HepG2 (cell line): Measurements from ENCODE around the gene NOCT. TPM values are rescaled to one million over a fixed set of nuclear protein-coding genes. Genes with fewer than 3 reads are reported as not detected.

ENCODE experiments used
- BRD4 ChIP-seq: sonication (generic); formaldehyde crosslinking; IDR thresholded peaks from 2 replicates; pipeline ENCODE4 v1.4.0; 2020; ENCODE audit warnings: missing genetic modification reagents
- CBFB ChIP-seq: sonication (generic); formaldehyde crosslinking; IDR thresholded peaks from 2 replicates; pipeline ENCODE4 v1.4.0; 2020; ENCODE audit warnings: missing genetic modification reagents
- CREBL2 ChIP-seq: sonication (generic); formaldehyde crosslinking; IDR thresholded peaks from 2 replicates; pipeline ENCODE4 v1.8.1; 2023; ENCODE audit warnings: missing genetic modification reagents, mild to moderate bottlenecking, borderline replicate concordance
- EEA1 ChIP-seq: sonication (generic); formaldehyde crosslinking; IDR thresholded peaks from 2 replicates; pipeline ENCODE4 v1.5.1; 2020; ENCODE audit warnings: mild to moderate bottlenecking, missing genetic modification reagents, borderline replicate concordance
- ELK4 ChIP-seq: sonication (generic); formaldehyde crosslinking; IDR thresholded peaks from 2 replicates; pipeline ENCODE4 v1.9.0; 2021; ENCODE audit warnings: missing genetic modification reagents, borderline replicate concordance
- IKZF5 ChIP-seq: IDR thresholded peaks from 2 replicates; pipeline ENCODE4 v1.6.1; 2018; ENCODE audit warnings: missing genetic modification reagents, mild to moderate bottlenecking, missing compliant biosample characterization
- IRF2 ChIP-seq: IDR thresholded peaks from 2 replicates; pipeline ENCODE4 v1.6.1; 2018; ENCODE audit warnings: missing genetic modification reagents, missing compliant biosample characterization
- MTERF4 ChIP-seq: sonication (generic); formaldehyde crosslinking; IDR thresholded peaks from 2 replicates; pipeline ENCODE4 v1.8.0; 2023; ENCODE audit warnings: mild to moderate bottlenecking, missing genetic modification reagents
- MYC ChIP-seq: sonication (generic); formaldehyde crosslinking; IDR thresholded peaks from 2 replicates; pipeline ENCODE4 v1.9.0; 2021; ENCODE audit warnings: missing genetic modification reagents, borderline replicate concordance
- NFATC3 ChIP-seq: sonication (generic); formaldehyde crosslinking; IDR thresholded peaks from 2 replicates; pipeline ENCODE4 v1.5.1; 2020; ENCODE audit warnings: mild to moderate bottlenecking, missing genetic modification reagents
- NR2F1 ChIP-seq, 2 experiments: fragments of 450-650 bp in 1 of 2; formaldehyde crosslinking in 1 of 2; IDR thresholded peaks; 2 replicates each; pipeline versions ENCODE4 v1.5.0 to v1.6.1; 2016 to 2020; ENCODE audit warnings: mild to moderate bottlenecking in 1 of 2, missing compliant biosample characterization in 1 of 2, missing genetic modification reagents in 1 of 2, moderate library complexity in 1 of 2
- PRMT3 ChIP-seq: sonication (generic); formaldehyde crosslinking; IDR thresholded peaks from 2 replicates; pipeline ENCODE4 v1.8.1; 2022; ENCODE audit warnings: low read depth, mild to moderate bottlenecking, moderate library complexity, missing genetic modification reagents, borderline replicate concordance
- SNAI1 ChIP-seq: sonication (generic); formaldehyde crosslinking; IDR thresholded peaks from 2 replicates; pipeline ENCODE4 v1.5.0; 2020; ENCODE audit warnings: mild to moderate bottlenecking, missing genetic modification reagents, borderline replicate concordance
- TAF15 ChIP-seq: fragments of 200-400 bp; formaldehyde crosslinking; IDR thresholded peaks from one replicate; pipeline ENCODE4 v1.6.1; 2018; ENCODE audit warnings: mild to moderate bottlenecking, low read depth, low read length; ENCODE audit not compliant: poor library complexity, severe bottlenecking
- TBX2 ChIP-seq: sonication (generic); formaldehyde crosslinking; IDR thresholded peaks from 2 replicates; pipeline ENCODE4 v1.5.0; 2020; ENCODE audit warnings: missing genetic modification reagents, mild to moderate bottlenecking, borderline replicate concordance
- ZBTB4 ChIP-seq: sonication (generic); formaldehyde crosslinking; IDR thresholded peaks from 2 replicates; pipeline ENCODE4 v1.4.0; 2020; ENCODE audit warnings: missing genetic modification reagents, mild to moderate bottlenecking, borderline replicate concordance
- ZFP1 ChIP-seq: IDR thresholded peaks from 2 replicates; pipeline ENCODE4 v1.6.1; 2016
- ZFP36L2 ChIP-seq: sonication (generic); formaldehyde crosslinking; IDR thresholded peaks from 2 replicates; pipeline ENCODE4 v1.4.0; 2020; ENCODE audit warnings: missing genetic modification reagents
- ZNF225 ChIP-seq: sonication (generic); formaldehyde crosslinking; IDR thresholded peaks from 2 replicates; pipeline ENCODE4 v1.4.0; 2020; ENCODE audit warnings: mild to moderate bottlenecking, missing genetic modification reagents
- ZNF253 ChIP-seq: sonication (generic); formaldehyde crosslinking; IDR thresholded peaks from 2 replicates; pipeline ENCODE4 v1.8.0; 2022; ENCODE audit warnings: mild to moderate bottlenecking, missing genetic modification reagents, borderline replicate concordance
- ZNF589 ChIP-seq: sonication (generic); formaldehyde crosslinking; conservative IDR thresholded peaks from 2 replicates; pipeline ENCODE4 v1.8.0; 2022; ENCODE audit warnings: mild to moderate bottlenecking, moderate library complexity, missing genetic modification reagents
- ZNF598 ChIP-seq: sonication (generic); formaldehyde crosslinking; IDR thresholded peaks from 2 replicates; pipeline ENCODE4 v1.5.1; 2020; ENCODE audit warnings: mild to moderate bottlenecking, missing genetic modification reagents, borderline replicate concordance
- polyA plus RNA-seq, 8 experiments: library from polyadenylated mRNA; depleted of rRNA in 3 of 8; stranded (reverse) in 7 of 8; unstranded in 1 of 8; fragments of >200 nt; fragmentation: Illumina TruSeq in 4 of 8; extraction: Trizol in 4 of 8; gene quantifications; 2 replicates each; pipeline versions ENCODE4 v1.2.1 to v1.2.3, GENCODE V29; 2011 to 2016; ENCODE audit warnings: low read depth in 4 of 8, missing spikeins in 1 of 8, mixed read lengths in 1 of 8; ENCODE audit not compliant: insufficient read depth in 1 of 8
- total RNA-seq, 5 experiments: library from RNA; depleted of rRNA; stranded (reverse); fragments of >200 nt; fragmentation: Illumina TruSeq; extraction: Trizol; gene quantifications; 2 replicates each; pipeline ENCODE4 v1.2.3, GENCODE V29; 2016; ENCODE audit warnings: low read depth in 1 of 5

NOCT gene
- total and polyA plus RNA-seq, 2 of the 13 experiments (the other 11 are each of a cell fraction or from before 2014, with no cell fraction given) = 3.6 to 13.1 TPM

GRCh38 chr4:139015269-139015947 lies at the start of gene NOCT (continued):
- TF ChIP-seq SNAI1 (CRISPR knock-in tag) (peak; percentile 68), BRD4 (peak; percentile 67), NR2F1 (CRISPR knock-in tag; IDR thresholded peaks at IDR 0.05) (no peak), MYC (CRISPR knock-in tag) (peak; percentile 93), CREBL2 (CRISPR knock-in tag) (no peak), MTERF4 (CRISPR knock-in tag) (no peak), ZNF589 (CRISPR knock-in tag) (peak; percentile 71; the same call in 1 of the 2 replicates), ZNF253 (CRISPR knock-in tag) (no peak), TBX2 (CRISPR knock-in tag) (peak; percentile 76; the same call in 1 of the 2 replicates), TAF15 (no peak), NFATC3 (0 out of 2 replicates have a peak, but pooled peaks have one; percentile 22), ZFP36L2 (CRISPR knock-in tag) (no peak), ZBTB4 (CRISPR knock-in tag) (peak; percentile 50; the same call in 1 of the 2 replicates), ZNF225 (peak; percentile 23; the same call in 1 of the 2 replicates), IKZF5 (CRISPR knock-in tag) (peak; percentile 79; the same call in 1 of the 2 replicates), EEA1 (CRISPR knock-in tag) (0 out of 2 replicates have a peak, but pooled peaks have one; percentile 35), IRF2 (CRISPR knock-in tag) (peak; percentile 78), ELK4 (CRISPR knock-in tag) (0 out of 2 replicates have a peak, but pooled peaks have one; percentile 50), CBFB (CRISPR knock-in tag) (0 out of 2 replicates have a peak, but pooled peaks have one; percentile 21), PRMT3 (CRISPR knock-in tag) (peak; percentile 12; the same call in 1 of the 2 replicates), ZNF598 (CRISPR knock-in tag) (peak; percentile 73; the same call in 1 of the 2 replicates), ZFP1 (no peak)
